HT-29 (cell line): Measurements from ENCODE around the gene FRY. TPM values are rescaled to one million over a fixed set of nuclear protein-coding genes. Genes with fewer than 3 reads are reported as not detected.

Experiments used
- DNase-seq: peaks from one replicate; pipeline ENCODE4 v3.0.0-alpha.2; 2015; ENCODE audit warnings: low spot score
- total RNA-seq: library from RNA; depleted of rRNA; stranded (reverse); fragments of >200 nt; shearing (Covaris generic); gene quantifications from 2 replicates; pipeline ENCODE4 v1.2.3, GENCODE V29; 2014

Gene FRY
- total RNA-seq, 1 experiment from 2014 or later: 29.4 TPM

- DNase-seq: no peak
These were observed 268.8 kb downstream of the FRY start for GRCh38 chr13:32300406-32300805.

- no peak for DNase-seq
These were observed 269.3 kb downstream of the FRY start for GRCh38 chr13:32300920-32301319.

- DNase-seq: no peak
These were observed 270.9 kb downstream of the FRY start for GRCh38 chr13:32302461-32302860.

GRCh38 chr13:32305646-32306045, 274.1 kb downstream of the FRY start:
- no peak for DNase-seq

GRCh38 chr13:32309312-32310133, 277.9 kb downstream of the FRY start:
- DNase-seq: no peak

GRCh38 chr13:32310134-32310706, 278.6 kb downstream of the FRY start:
- peak; percentile 95 for DNase-seq

GRCh38 chr13:32311188-32311897, 279.8 kb downstream of the FRY start:
- DNase-seq: no peak

- DNase-seq: peak; percentile 82
These were observed 283.0 kb downstream of the FRY start for GRCh38 chr13:32314271-32315237.

DNA sequence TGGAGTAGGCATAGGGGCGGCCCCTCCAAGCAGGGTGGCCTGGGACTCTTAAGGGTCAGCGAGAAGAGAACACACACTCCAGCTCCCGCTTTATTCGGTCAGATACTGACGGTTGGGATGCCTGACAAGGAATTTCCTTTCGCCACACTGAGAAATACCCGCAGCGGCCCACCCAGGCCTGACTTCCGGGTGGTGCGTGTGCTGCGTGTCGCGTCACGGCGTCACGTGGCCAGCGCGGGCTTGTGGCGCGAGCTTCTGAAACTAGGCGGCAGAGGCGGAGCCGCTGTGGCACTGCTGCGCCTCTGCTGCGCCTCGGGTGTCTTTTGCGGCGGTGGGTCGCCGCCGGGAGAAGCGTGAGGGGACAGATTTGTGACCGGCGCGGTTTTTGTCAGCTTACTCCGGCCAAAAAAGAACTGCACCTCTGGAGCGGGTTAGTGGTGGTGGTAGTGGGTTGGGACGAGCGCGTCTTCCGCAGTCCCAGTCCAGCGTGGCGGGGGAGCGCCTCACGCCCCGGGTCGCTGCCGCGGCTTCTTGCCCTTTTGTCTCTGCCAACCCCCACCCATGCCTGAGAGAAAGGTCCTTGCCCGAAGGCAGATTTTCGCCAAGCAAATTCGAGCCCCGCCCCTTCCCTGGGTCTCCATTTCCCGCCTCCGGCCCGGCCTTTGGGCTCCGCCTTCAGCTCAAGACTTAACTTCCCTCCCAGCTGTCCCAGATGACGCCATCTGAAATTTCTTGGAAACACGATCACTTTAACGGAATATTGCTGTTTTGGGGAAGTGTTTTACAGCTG, 283.9 kb downstream of the FRY start, which contains the start of the genes BRCA2 and ZAR1L:
Gene BRCA2, plus strand, starts transcription at position 271 of the 790 bp plus-strand sequence. CDS start 953 bp downstream, outside the sequence.
Gene ZAR1L, minus strand, starts transcription at position 126 of the 790 bp plus-strand sequence. CDS start 3,438 bp downstream, outside the sequence.
- peak; percentile 99 for DNase-seq

DNA sequence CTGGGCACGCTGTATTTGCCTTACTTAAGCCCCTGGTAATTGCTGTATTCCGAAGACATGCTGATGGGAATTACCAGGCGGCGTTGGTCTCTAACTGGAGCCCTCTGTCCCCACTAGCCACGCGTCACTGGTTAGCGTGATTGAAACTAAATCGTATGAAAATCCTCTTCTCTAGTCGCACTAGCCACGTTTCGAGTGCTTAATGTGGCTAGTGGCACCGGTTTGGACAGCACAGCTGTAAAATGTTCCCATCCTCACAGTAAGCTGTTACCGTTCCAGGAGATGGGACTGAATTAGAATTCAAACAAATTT, 284.4 kb downstream of the FRY start:
- no peak for DNase-seq

- no peak for DNase-seq
These were observed 284.9 kb downstream of the FRY start for GRCh38 chr13:32316501-32316900.

DNA sequence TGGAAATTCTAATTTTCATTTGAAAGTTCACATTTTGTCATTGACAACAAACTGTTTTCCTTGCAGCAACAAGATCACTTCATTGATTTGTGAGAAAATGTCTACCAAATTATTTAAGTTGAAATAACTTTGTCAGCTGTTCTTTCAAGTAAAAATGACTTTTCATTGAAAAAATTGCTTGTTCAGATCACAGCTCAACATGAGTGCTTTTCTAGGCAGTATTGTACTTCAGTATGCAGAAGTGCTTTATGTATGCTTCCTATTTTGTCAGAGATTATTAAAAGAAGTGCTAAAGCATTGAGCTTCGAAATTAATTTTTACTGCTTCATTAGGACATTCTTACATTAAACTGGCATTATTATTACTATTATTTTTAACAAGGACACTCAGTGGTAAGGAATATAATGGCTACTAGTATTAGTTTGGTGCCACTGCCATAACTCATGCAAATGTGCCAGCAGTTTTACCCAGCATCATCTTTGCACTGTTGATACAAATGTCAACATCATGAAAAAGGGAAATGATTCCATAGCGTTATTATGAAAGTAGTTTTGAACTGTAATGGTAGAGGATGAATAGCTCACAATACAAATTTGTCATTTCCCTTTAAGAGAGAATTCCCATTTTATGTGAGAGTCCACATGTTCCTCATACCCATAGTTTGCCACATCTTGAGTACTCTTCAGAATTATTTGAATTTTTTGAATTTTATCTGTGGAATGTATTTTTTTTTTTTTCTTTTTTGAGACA, 286.3 kb downstream of the FRY start:
- DNase-seq: no peak

DNA sequence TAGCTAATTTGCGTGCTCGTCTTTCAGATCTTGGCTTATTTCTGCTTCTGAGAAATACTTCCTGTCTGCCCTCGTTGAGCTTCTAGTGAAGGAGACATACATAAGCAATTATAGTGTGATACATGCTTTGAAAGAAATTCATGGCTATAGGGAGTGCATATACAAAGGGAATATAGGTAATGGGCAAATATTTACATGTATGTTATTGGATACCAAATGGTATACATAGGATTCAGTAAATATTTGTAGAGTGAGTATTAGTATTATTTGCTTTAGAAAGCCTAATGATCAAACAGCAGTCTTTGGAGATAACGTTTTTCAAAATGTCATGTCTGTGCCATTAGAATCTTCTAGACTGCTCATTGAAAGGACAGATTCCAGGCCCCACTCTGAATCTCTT, 289.0 kb downstream of the FRY start:
- no peak for DNase-seq

DNA sequence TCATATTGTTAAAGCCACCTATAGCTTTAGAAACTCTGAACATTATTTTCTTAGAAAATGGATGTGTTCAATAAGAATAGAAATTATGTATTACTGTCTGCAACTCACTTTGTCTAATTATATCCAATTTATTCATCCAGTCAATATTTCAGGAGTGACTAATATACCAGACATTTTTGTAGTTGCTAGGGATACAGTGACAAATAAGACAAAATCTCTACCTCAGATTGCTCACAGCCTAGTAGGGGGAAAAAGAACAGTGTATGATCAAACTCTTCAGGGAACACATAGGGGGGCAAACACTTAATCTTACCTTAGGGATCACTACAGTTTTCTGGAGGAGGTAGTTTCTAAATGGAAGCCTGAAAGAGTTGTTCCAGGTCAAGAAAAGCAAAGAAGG, 292.3 kb downstream of the FRY start:
- no peak for DNase-seq

DNA sequence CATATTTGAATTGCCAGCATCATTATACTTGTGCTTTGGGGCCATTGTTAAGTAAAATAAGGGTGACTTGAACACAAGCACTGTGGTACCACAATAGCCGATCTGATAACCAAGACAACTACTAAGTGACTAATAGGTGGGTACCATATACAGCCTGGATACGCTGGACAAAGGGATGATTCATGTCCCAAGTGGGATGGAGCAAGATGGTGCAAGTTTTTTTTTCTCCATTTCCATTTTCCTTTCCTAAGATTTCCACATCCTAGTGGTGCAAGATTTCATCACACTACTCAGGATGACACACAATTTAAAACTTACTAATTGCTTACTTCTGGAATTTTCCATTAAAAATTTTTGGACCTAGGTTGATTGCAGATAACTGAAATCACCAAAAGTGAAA, 298.9 kb downstream of the FRY start:
- DNase-seq: no peak

- no peak for DNase-seq
These were observed 303.1 kb downstream of the FRY start for GRCh38 chr13:32334671-32335070.

- no peak for DNase-seq
These were observed 309.3 kb downstream of the FRY start for GRCh38 chr13:32340914-32341313.

GRCh38 chr13:32347651-32348050, 316.1 kb downstream of the FRY start:
- DNase-seq: no peak
